ENCODE measurements around the gene GPR12.
"Not testable (repeated sequence)": the region's sequence is repeated elsewhere in the genome, so short reads cannot be mapped to it uniquely, and the experiment has no call there.

Gene GPR12

DNA sequence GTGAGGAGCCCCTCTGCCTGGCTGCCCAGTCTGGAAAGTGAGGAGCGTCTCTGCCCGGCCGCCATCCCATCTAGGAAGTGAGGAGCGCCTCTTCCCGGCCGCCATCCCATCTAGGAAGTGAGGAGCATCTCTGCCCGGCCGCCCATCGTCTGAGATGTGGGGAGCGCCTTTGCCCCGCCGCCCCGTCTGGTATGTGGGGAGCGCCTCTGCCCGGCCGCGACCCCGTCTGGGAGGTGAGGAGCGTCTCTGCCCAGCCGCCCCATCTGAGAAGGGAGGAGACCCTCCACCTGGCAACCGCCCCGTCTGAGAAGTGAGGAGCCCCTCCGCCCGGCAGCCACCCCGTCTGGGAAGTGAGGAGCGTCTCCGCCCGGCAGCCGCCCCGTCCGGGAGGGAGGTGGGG lies 37.0 kb downstream of the GPR12 start:
- peaks cover 12% of the 10 kb centered on the region for H3K4me1 Mint-ChIP-seq
- H3K27ac Mint-ChIP-seq; H3K4me3 Mint-ChIP-seq; DNase-seq (ENCODE audit: low spot score in 2 of 2); ATAC-seq (ENCODE audit: low read depth); H3K9me3 Mint-ChIP-seq; H3K36me3 Mint-ChIP-seq; H3K27me3 Mint-ChIP-seq: not testable (repeated sequence)

GRCh38 chr13:26722321-26722720 lies 38.3 kb downstream of the GPR12 start:
- no peaks in the 10 kb centered on the region for H3K36me3 Mint-ChIP-seq
- H3K27ac Mint-ChIP-seq, result no peak overlapping the region
- DNase-seq (ENCODE audit: low spot score in 2 of 2) (no peak), ATAC-seq (ENCODE audit: low read depth) (no peak)
- H3K4me3 Mint-ChIP-seq, result no peak overlapping the region
- H3K27me3 Mint-ChIP-seq, result peaks cover 6% of the 10 kb centered on the region
- peaks cover 12% of the 10 kb centered on the region for H3K4me1 Mint-ChIP-seq
- no peaks in the 10 kb centered on the region for H3K9me3 Mint-ChIP-seq

GRCh38 chr13:26721251-26722121 lies 39.1 kb downstream of the GPR12 start:
- ATAC-seq (ENCODE audit: low read depth), result peak; percentile 55
- peak overlapping the region; percentile 72 for H3K4me3 Mint-ChIP-seq
- peaks cover 6% of the 10 kb centered on the region for H3K27me3 Mint-ChIP-seq
- peaks cover 12% of the 10 kb centered on the region for H3K4me1 Mint-ChIP-seq
- H3K36me3 Mint-ChIP-seq, result no peaks in the 10 kb centered on the region
- no peak for DNase-seq (ENCODE audit: low spot score in 2 of 2)
- no peak overlapping the region for H3K27ac Mint-ChIP-seq
- H3K9me3 Mint-ChIP-seq, result no peaks in the 10 kb centered on the region

DNA sequence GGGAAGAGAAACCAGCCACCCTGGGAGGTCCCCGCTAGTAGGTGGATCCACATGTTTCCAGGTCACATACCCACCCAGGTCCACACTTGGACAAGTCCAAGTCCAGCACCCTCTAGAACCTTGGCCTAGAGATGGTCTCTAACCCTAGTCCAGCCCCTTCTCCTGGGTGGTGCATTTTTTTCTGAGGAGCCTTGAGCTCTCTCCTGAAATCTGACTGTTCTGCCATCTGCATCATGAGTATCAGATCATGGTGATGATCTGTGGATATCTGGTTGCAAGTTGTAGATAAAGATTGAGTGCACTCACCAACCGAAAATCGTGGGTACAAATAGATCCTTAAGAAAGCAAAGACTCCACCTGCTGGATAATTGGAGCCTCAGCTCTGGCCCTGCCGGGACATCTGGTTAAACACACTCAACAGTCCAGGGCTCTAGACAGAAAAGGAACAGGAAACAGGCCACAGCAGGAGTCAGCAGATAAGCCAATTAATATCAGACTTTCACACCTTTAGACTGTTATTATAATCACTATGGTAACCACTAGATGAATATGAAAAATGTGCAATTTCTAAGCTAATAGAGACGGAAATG lies 41.1 kb downstream of the GPR12 start:
- H3K9me3 Mint-ChIP-seq, result no peaks in the 10 kb centered on the region
- ATAC-seq (ENCODE audit: low read depth) (no peak), DNase-seq (ENCODE audit: low spot score in 2 of 2) (no peak)
- peaks cover 12% of the 10 kb centered on the region for H3K4me1 Mint-ChIP-seq
- no peak overlapping the region for H3K4me3 Mint-ChIP-seq
- no peak overlapping the region for H3K27ac Mint-ChIP-seq
- peaks cover 6% of the 10 kb centered on the region for H3K27me3 Mint-ChIP-seq
- H3K36me3 Mint-ChIP-seq, result no peaks in the 10 kb centered on the region

DNA sequence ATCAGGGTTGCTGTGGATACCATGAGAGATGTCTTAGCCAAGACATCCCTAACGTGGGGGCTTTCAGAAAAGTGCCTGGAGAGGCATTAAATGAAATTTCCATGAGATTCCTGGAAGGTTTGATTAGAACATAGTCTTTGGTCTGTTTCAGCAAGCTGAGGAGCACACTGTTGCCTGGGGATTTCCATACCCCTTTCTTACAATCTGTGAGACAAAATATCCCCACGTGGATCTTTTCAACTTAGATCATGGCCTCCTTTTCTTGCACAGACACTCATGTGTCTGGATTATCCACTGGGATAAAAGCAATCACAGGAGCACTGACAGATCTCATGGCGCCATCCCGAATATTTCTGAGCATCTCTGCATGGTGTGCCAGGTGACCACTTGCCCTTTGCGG lies 41.7 kb downstream of the GPR12 start:
- H3K27ac Mint-ChIP-seq, result no peak overlapping the region
- ATAC-seq (ENCODE audit: low read depth), result no peak
- peaks cover 6% of the 10 kb centered on the region for H3K27me3 Mint-ChIP-seq
- no peaks in the 10 kb centered on the region for H3K9me3 Mint-ChIP-seq
- H3K4me1 Mint-ChIP-seq, result peaks cover 12% of the 10 kb centered on the region
- H3K4me3 Mint-ChIP-seq, result no peak overlapping the region
- no peaks in the 10 kb centered on the region for H3K36me3 Mint-ChIP-seq
- DNase-seq (ENCODE audit: low spot score in 2 of 2), result no peak

DNA sequence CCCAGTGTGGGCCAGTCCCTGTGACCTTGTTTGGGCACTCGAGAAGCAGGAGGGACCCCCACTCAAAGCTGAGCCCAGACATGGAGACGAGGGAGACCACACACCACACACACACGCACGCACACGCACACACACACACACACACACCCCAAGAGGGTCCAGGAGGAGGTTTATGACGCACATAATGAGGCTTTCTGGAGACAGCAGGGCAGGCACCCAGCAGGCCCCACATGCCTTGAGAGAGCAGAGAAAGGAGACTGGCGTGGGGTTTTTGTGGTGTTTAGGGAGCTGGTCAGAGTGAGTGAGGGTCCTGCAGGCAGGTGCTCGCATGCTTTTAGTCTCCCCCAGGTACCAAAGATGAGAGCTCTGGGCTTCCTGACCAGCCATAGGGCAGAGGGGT lies 42.4 kb downstream of the GPR12 start:
- no peaks in the 10 kb centered on the region for H3K9me3 Mint-ChIP-seq
- no peak for ATAC-seq (ENCODE audit: low read depth)
- H3K36me3 Mint-ChIP-seq, result no peaks in the 10 kb centered on the region
- H3K27me3 Mint-ChIP-seq, result peaks cover 6% of the 10 kb centered on the region
- DNase-seq (ENCODE audit: low spot score in 2 of 2), result no peak
- H3K27ac Mint-ChIP-seq, result no peak overlapping the region
- no peak overlapping the region for H3K4me3 Mint-ChIP-seq
- peaks cover 12% of the 10 kb centered on the region for H3K4me1 Mint-ChIP-seq

DNA sequence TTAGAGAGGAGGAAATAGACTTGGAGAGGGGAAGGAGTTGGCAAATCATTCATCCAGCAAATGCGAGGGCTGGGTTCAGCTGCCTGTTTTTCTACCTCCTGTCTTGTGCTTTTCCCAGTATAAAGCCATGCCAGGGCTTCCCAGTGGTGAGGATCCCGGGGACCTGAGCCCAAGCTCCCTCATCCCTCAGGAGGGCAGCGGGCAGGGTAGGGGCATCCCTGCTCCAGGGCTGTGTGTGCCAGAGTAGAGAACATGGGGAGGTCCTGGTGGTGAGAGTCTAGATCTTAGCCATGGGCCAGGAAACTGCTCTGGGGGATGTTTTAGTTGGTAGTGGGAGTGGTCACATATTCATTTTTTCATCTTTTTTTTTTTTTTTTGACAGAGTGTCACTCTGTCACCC lies 43.6 kb downstream of the GPR12 start:
- Mint-ChIP-seq H3K36me3 (peaks cover 2% of the 10 kb centered on the region), H3K27me3 (peaks cover 3% of the 10 kb centered on the region), H3K4me1 (peaks cover 8% of the 10 kb centered on the region), H3K9me3 (peaks cover 5% of the 10 kb centered on the region), H3K4me3 (no peak overlapping the region), H3K27ac (no peak overlapping the region)
- no peak for ATAC-seq (ENCODE audit: low read depth)
- no peak for DNase-seq (ENCODE audit: low spot score in 2 of 2)

DNA sequence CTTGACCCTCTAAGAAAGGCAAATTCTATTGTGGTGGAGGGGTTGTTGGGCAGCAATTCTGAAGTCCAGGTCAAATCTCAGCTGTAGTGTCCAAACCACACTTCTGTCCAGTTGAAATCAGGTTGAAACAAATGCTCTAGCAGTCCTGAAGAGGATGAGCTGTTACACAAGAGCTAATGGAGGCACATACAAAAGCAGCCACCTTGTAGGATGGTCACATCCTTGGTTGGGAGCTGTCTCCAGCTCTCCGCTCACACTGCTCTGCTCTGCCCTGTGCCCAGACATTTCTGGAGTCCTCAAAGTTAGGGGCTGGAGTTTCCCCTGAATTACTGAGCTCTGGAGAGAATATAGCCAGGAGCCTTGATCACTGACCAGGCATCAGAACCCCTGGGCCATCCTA lies 47.2 kb downstream of the GPR12 start:
- Mint-ChIP-seq H3K9me3 (peaks cover 5% of the 10 kb centered on the region), H3K36me3 (peaks cover 2% of the 10 kb centered on the region), H3K4me3 (no peak overlapping the region), H3K4me1 (no peaks in the 10 kb centered on the region), H3K27me3 (peaks cover 5% of the 10 kb centered on the region), H3K27ac (no peak overlapping the region)
- no peak for DNase-seq (ENCODE audit: low spot score in 2 of 2)
- ATAC-seq (ENCODE audit: low read depth), result no peak

DNA sequence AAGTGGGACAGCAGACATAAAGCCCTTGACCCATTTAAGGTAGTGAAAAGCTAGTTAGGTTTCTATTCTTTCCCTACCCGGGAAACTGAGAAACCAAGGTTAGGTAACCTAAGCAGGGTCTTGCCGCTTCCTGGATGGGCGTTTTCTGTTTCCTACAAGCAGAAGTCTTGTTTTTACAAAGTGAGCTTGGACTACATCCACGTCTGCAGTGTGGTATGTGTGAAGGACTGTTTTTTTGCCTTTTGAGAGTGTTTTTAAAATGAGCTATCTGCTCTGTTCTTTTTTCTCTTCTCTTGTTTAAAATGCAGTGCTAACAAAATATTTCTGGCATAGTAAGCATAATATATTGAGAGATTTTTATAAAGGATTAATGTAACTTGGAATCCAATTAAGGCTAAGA lies 49.4 kb downstream of the GPR12 start:
- peaks cover 5% of the 10 kb centered on the region for H3K9me3 Mint-ChIP-seq
- peaks cover 2% of the 10 kb centered on the region for H3K36me3 Mint-ChIP-seq
- peaks cover 5% of the 10 kb centered on the region for H3K27me3 Mint-ChIP-seq
- H3K4me3 Mint-ChIP-seq, result no peak overlapping the region
- H3K4me1 Mint-ChIP-seq, result no peaks in the 10 kb centered on the region
- DNase-seq (ENCODE audit: low spot score in 2 of 2), result no peak
- H3K27ac Mint-ChIP-seq, result no peak overlapping the region
- ATAC-seq (ENCODE audit: low read depth), result no peak

DNA sequence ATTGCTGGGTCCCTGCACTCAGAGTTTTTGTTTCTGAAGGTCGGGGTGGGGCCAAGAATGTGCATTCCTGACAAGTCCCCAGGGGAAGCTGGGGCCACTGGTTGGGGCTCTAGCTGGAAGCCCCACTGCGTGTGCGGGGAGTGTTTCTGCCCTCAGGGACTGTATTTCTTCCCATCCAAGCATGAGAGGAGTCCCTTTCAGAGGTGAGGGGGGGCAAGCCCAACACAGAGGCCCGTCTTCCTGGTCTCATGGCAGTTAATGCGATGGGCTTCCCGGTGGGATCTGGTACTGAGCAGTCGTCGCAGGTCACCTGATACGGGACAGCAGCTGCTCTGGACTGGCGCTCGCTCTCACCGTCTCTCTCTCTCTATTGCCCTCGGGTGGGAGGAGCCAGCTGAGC lies 50.4 kb downstream of the GPR12 start:
- peaks cover 8% of the 10 kb centered on the region for H3K27me3 Mint-ChIP-seq
- H3K4me1 Mint-ChIP-seq, result no peaks in the 10 kb centered on the region
- H3K9me3 Mint-ChIP-seq, result peaks cover 5% of the 10 kb centered on the region
- no peak for ATAC-seq (ENCODE audit: low read depth)
- H3K36me3 Mint-ChIP-seq, result peaks cover 2% of the 10 kb centered on the region
- no peak overlapping the region for H3K4me3 Mint-ChIP-seq
- no peak overlapping the region for H3K27ac Mint-ChIP-seq
- DNase-seq (ENCODE audit: low spot score in 2 of 2), result no peak

DNA sequence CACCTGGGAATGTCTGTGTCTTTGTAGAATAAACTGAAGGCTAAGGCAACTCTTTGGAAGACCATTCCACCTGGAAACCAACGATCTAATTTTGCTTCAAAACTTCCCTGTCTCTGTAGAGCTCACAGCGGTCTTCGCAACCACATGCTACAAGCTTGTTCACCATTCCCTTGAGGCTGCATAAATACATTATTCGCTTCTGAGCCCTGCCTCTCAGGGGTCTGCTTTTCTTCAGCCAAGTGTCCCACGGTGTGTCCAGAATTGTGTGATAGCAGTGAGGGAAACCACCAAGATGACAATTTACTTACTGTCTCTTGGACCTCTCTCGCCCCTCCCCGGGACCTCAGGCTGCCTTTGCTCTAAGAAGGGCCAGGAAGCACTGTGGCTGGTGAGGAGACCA lies 51.1 kb downstream of the GPR12 start:
- Mint-ChIP-seq H3K36me3 (peaks cover 2% of the 10 kb centered on the region), H3K9me3 (peaks cover 5% of the 10 kb centered on the region), H3K4me3 (no peak overlapping the region), H3K4me1 (no peaks in the 10 kb centered on the region), H3K27ac (no peak overlapping the region), H3K27me3 (peaks cover 8% of the 10 kb centered on the region)
- DNase-seq (ENCODE audit: low spot score in 2 of 2), result no peak
- no peak for ATAC-seq (ENCODE audit: low read depth)

DNA sequence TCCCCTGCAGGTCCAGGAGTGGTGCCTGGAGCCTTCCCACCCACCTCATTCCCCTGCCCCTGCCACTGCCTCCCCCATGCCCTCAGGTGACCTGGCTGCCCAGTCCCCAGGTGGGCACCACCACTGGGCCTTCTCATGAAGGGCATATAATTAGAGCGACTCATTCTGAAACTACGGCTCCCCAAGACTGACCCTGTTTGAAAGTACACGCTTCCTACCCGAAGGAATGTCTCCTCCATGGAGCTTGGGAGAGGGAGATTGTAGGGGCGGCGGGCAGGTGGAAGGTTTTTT lies 52.6 kb downstream of the GPR12 start:
- DNase-seq (ENCODE audit: low spot score in 2 of 2) (no peak), ATAC-seq (ENCODE audit: low read depth) (no peak)
- no peaks in the 10 kb centered on the region for H3K4me1 Mint-ChIP-seq
- no peak overlapping the region for H3K27ac Mint-ChIP-seq
- H3K4me3 Mint-ChIP-seq, result no peak overlapping the region
- peaks cover 5% of the 10 kb centered on the region for H3K9me3 Mint-ChIP-seq
- peaks cover 8% of the 10 kb centered on the region for H3K27me3 Mint-ChIP-seq
- peaks cover 2% of the 10 kb centered on the region for H3K36me3 Mint-ChIP-seq

DNA sequence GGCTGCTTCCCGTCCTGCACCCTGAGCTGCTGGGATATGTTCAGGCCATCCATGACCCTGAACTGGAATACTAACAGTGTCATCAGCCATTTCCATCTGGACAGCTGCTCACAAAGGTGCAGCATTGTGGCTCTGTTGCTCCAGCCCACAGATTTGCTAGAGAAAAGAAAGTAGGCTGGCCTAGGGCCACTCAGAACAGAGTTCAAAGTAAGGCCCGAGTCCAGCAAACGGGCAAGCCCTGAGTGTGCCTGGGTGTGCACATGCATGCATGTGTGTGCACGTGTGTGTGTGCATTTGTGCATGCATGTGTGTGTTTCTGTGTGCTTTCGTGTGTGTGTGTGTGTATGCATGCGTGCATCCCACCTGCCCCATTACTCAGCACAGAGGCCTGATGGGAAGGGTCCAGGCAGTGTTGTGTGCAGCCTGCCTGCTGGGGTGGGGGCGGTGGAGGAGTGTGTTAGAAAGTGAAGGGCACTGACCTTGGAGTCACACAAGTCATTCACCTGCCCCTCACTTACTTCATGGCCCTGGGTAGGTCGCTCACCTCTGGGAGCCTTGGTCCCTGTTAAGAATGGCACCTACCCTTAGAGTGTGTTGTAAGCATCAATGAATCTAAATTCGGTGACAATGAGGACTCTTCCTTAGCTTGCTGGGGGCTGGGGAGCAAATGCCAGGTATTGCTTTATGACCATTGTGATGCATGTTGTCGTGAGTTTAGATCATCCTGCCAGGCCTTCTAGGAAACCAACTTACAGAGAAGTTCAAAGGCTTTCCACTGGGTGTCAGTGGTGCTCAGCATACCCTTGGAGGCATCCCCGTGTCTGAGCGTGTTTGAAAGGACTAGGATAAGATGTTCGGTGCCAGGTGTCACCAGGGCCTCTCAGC lies 53.2 kb downstream of the GPR12 start:
- Mint-ChIP-seq H3K27ac (no peak overlapping the region), H3K4me1 (no peaks in the 10 kb centered on the region), H3K4me3 (no peak overlapping the region), H3K27me3 (peaks cover 8% of the 10 kb centered on the region), H3K36me3 (no peaks in the 10 kb centered on the region), H3K9me3 (no peaks in the 10 kb centered on the region)
- ATAC-seq (ENCODE audit: low read depth) (peak; percentile 65), DNase-seq (ENCODE audit: low spot score in 2 of 2) (peak; percentile 26 to 29)

GRCh38 chr13:26706381-26706780 lies 54.2 kb downstream of the GPR12 start:
- no peaks in the 10 kb centered on the region for H3K4me1 Mint-ChIP-seq
- ATAC-seq (ENCODE audit: low read depth) (no peak), DNase-seq (ENCODE audit: low spot score in 2 of 2) (no peak)
- H3K27me3 Mint-ChIP-seq, result peaks cover 8% of the 10 kb centered on the region
- no peaks in the 10 kb centered on the region for H3K9me3 Mint-ChIP-seq
- no peaks in the 10 kb centered on the region for H3K36me3 Mint-ChIP-seq
- no peak overlapping the region for H3K4me3 Mint-ChIP-seq
- H3K27ac Mint-ChIP-seq, result no peak overlapping the region
